ENCODE results near the gene PCDHA1. TPM values are rescaled to one million over a fixed set of nuclear protein-coding genes. Genes with fewer than 3 reads are reported as not detected.

Gene PCDHA1
- total RNA-seq, 2 experiments from 2014 or later, result not detected

DNA sequence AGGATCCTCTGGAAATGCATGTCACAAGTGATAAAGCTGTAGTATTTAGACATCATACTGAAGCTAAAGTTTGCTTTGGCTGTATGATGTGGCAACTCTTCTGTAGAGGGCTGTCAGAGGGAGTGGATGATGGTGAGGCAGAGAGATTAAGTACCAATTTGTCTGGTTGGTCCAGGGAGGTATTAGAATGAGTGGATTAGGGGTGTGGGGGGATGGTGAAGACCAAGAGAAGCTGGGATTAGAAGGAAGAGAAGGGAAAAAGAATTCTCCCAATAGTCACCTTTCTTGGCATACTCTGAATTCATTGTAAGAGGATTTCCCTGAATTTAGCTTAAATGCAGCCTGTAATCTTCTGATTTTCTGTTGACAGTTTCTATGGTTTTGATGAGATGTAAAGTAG, 183.9 kb downstream of the PCDHA1 start:
- DNase-seq (ENCODE audit: low spot score), result no peak
- no TSS peak for BruUV-seq (replicated peaks)
- H3K9me3 ChIP-seq (ENCODE audit: low read length), result no peaks in the 10 kb centered on the region
- H3K27ac ChIP-seq (ENCODE audit: low read depth, low read length, poor library complexity, severe bottlenecking), result no peak overlapping the region
- no peaks in the 10 kb centered on the region for H3K79me2 ChIP-seq (ENCODE audit: insufficient read depth, low read depth, low read length)
- ChIA-PET CTCF (ENCODE audit: unreplicated experiment) (no interaction called here), POLR2A (no interaction called here)
- H3K4me3 ChIP-seq (ENCODE audit: low read depth, low read length, poor library complexity, severe bottlenecking), result no peak overlapping the region
- H3K36me3 ChIP-seq (ENCODE audit: insufficient read depth, low read length), result no peaks in the 10 kb centered on the region
- TF ChIP-seq, protein P1, sequence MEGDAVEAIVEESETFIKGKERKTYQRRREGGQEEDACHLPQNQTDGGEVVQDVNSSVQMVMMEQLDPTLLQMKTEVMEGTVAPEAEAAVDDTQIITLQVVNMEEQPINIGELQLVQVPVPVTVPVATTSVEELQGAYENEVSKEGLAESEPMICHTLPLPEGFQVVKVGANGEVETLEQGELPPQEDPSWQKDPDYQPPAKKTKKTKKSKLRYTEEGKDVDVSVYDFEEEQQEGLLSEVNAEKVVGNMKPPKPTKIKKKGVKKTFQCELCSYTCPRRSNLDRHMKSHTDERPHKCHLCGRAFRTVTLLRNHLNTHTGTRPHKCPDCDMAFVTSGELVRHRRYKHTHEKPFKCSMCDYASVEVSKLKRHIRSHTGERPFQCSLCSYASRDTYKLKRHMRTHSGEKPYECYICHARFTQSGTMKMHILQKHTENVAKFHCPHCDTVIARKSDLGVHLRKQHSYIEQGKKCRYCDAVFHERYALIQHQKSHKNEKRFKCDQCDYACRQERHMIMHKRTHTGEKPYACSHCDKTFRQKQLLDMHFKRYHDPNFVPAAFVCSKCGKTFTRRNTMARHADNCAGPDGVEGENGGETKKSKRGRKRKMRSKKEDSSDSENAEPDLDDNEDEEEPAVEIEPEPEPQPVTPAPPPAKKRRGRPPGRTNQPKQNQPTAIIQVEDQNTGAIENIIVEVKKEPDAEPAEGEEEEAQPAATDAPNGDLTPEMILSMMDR (conservative IDR thresholded peaks at IDR 0.05; ENCODE audit: low read length), result no peak
- TF ChIP-seq EZH2phosphoT487 (IDR thresholded peaks at IDR 0.05; ENCODE audit: borderline replicate concordance, low read depth, low read length), result no peak
- H3K4me1 ChIP-seq (ENCODE audit: insufficient read depth, low read length, poor library complexity, severe bottlenecking), result no peaks in the 10 kb centered on the region
- H3K4me2 ChIP-seq (ENCODE audit: low read length), result no peak overlapping the region
- H2AFZ ChIP-seq (ENCODE audit: low read length), result no peak overlapping the region
- no peaks in the 10 kb centered on the region for H4K20me1 ChIP-seq (ENCODE audit: insufficient read depth, low read length)
- intact Hi-C loops (cut with micrococcal nuclease; ENCODE audit: unreplicated experiment), result no loop called here
- no peaks in the 10 kb centered on the region for H3K9me2 ChIP-seq (ENCODE audit: insufficient read depth, low read length)

DNA sequence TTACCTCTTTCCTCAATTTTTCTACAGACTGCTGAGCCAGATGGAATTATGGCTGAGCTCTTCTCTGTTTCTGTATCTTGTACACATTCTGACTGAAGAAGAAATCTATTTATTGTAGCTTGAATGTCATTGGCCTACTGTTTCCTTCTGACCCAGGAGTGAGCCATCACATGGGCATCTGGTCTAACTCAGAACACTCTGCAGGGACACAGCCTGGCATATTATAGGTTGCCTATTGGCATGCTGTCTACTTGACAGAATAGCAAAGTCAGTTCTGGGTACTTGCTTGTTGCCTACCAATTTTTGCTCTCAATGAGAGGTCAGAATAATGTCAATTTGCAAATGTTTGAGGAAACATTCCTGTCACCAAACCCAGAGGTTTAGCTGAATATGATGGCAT, 187.6 kb downstream of the PCDHA1 start:
- POLR2A ChIA-PET, result no interaction called here
- intact Hi-C loops (cut with micrococcal nuclease; ENCODE audit: unreplicated experiment), result no loop called here
- H3K4me1 ChIP-seq (ENCODE audit: insufficient read depth, low read length, poor library complexity, severe bottlenecking), result no peaks in the 10 kb centered on the region

DNA sequence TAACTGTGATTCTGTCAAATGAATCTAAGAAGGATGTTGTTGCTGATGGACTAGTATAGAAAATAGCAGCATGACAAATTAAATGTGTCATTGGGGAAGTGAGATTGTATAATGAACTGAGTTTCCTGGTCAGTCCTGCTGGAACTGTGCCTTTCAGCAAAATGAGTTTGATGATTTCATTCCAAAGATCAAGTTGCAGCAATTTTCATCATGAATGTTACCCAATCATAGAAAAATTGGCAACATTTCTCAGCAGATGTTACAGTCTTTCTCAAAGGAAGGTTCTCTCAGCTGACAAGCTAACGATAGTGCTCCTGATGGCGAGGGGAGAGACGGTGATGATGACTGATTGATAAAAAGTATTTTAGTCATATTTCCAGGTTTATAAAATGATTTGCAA, 191.1 kb downstream of the PCDHA1 start:
- POLR2A ChIA-PET, result no interaction called here
- no peak for DNase-seq (ENCODE audit: low spot score)
- Histone ChIP-seq H3K4me3 (ENCODE audit: low read depth, low read length, poor library complexity, severe bottlenecking) (no peak overlapping the region), H3K9me3 (ENCODE audit: low read length) (no peaks in the 10 kb centered on the region), H3K4me1 (ENCODE audit: insufficient read depth, low read length, poor library complexity, severe bottlenecking) (no peaks in the 10 kb centered on the region), H3K36me3 (ENCODE audit: insufficient read depth, low read length) (no peaks in the 10 kb centered on the region), H2AFZ (ENCODE audit: low read length) (no peak overlapping the region), H3K4me2 (ENCODE audit: low read length) (no peak overlapping the region), H3K27ac (ENCODE audit: low read depth, low read length, poor library complexity, severe bottlenecking) (no peak overlapping the region), H4K20me1 (ENCODE audit: insufficient read depth, low read length) (no peaks in the 10 kb centered on the region), H3K79me2 (ENCODE audit: insufficient read depth, low read depth, low read length) (no peaks in the 10 kb centered on the region), H3K9me2 (ENCODE audit: insufficient read depth, low read length) (no peaks in the 10 kb centered on the region)
- intact Hi-C loops (cut with micrococcal nuclease; ENCODE audit: unreplicated experiment), result no loop called here
- TF ChIP-seq, protein P1 (conservative IDR thresholded peaks at IDR 0.05; ENCODE audit: low read length), result no peak
- no peak for TF ChIP-seq EZH2phosphoT487 (IDR thresholded peaks at IDR 0.05; ENCODE audit: borderline replicate concordance, low read depth, low read length)
- no TSS peak for BruUV-seq (replicated peaks)
- CTCF ChIA-PET (ENCODE audit: unreplicated experiment), result no interaction called here

More for the DNA sequence above, 187.6 kb downstream of the PCDHA1 start:
- no peaks in the 10 kb centered on the region for H3K9me2 ChIP-seq (ENCODE audit: insufficient read depth, low read length)
- TF ChIP-seq, protein P1 (conservative IDR thresholded peaks at IDR 0.05; ENCODE audit: low read length), result no peak
- TF ChIP-seq EZH2phosphoT487 (IDR thresholded peaks at IDR 0.05; ENCODE audit: borderline replicate concordance, low read depth, low read length), result no peak
- no peak overlapping the region for H3K4me3 ChIP-seq (ENCODE audit: low read depth, low read length, poor library complexity, severe bottlenecking)
- DNase-seq (ENCODE audit: low spot score), result no peak
- H2AFZ ChIP-seq (ENCODE audit: low read length), result no peak overlapping the region
- BruUV-seq (replicated peaks), result no TSS peak
- no peaks in the 10 kb centered on the region for H4K20me1 ChIP-seq (ENCODE audit: insufficient read depth, low read length)
- H3K9me3 ChIP-seq (ENCODE audit: low read length), result no peaks in the 10 kb centered on the region
- no peak overlapping the region for H3K27ac ChIP-seq (ENCODE audit: low read depth, low read length, poor library complexity, severe bottlenecking)
- CTCF ChIA-PET (ENCODE audit: unreplicated experiment), result no interaction called here
- H3K79me2 ChIP-seq (ENCODE audit: insufficient read depth, low read depth, low read length), result no peaks in the 10 kb centered on the region
- no peaks in the 10 kb centered on the region for H3K36me3 ChIP-seq (ENCODE audit: insufficient read depth, low read length)
- H3K4me2 ChIP-seq (ENCODE audit: low read length), result no peak overlapping the region
